Testis (tissue), 5 donors: ENCODE data around the gene SHQ1. TPM values are rescaled to one million over a fixed set of nuclear protein-coding genes. Genes with fewer than 3 reads are reported as not detected.

Source experiments
- DNase-seq: peaks from one replicate; pipeline ENCODE4 v3.0.0-alpha.2; 2019
- H3K27ac ChIP-seq, 2 donors: fragments of 200-600 bp; sonication (generic); one replicate each; pipeline ENCODE4 v1.5.1; 2019
- H3K27me3 ChIP-seq: fragments of 200-600 bp; sonication (generic); one replicate; pipeline ENCODE4 v1.5.1; 2019
- H3K36me3 ChIP-seq: fragments of 200-600 bp; sonication (generic); one replicate; pipeline ENCODE4 v1.5.1; 2017; ENCODE audit warnings: low read depth; ENCODE audit errors: missing control alignments
- H3K4me1 ChIP-seq: fragments of 200-600 bp; sonication (generic); one replicate; pipeline ENCODE4 v1.5.1; 2019
- H3K4me3 ChIP-seq, 2 donors: fragments of 200-600 bp; sonication (generic); one replicate each; pipeline ENCODE4 v1.5.1; 2017 to 2019
- H3K9me3 ChIP-seq: fragments of 200-600 bp; sonication (generic); one replicate; pipeline ENCODE4 v1.5.1; 2017
- POLR2A ChIP-seq: fragments of 450-650 bp; IDR thresholded peaks from one replicate; pipeline ENCODE4 v1.6.1; 2017; ENCODE audit warnings: antibody characterized with exemption, mild to moderate bottlenecking, moderate library complexity
- WGBS, 2 donors: methylation state at CpG; one replicate each; pipeline ENCODE4 v1.1.5; 2018; 5-methylcytosine and 5-hydroxymethylcytosine counted together
- intact Hi-C: fragments of 100-400 bp; cut with DNase I; formaldehyde crosslinking; loops from one replicate; pipeline ENCODE4 v1.15.1; 2023; ENCODE audit warnings: low total_unique reads
- long read RNA-seq, 2 donors: transcript quantifications; one replicate each; lab custom pipeline, GENCODE V29; 2026
- polyA plus RNA-seq: library from polyadenylated mRNA; stranded (reverse); fragments of 350-450 nt; fragmentation: Illumina TruSeq; extraction: RNeasy Lipid Tissue Mini Kit (QIAGEN cat#74804); gene quantifications from one replicate; pipeline ENCODE4 v1.2.3, GENCODE V29; 2014; ENCODE audit warnings: low read depth, low replicate concordance; ENCODE audit not compliant: insufficient read depth
- total RNA-seq, 2 donors: library from RNA; depleted of rRNA; stranded (reverse); fragments of >200 nt; gene quantifications; one replicate each; pipeline ENCODE4 v1.2.3, GENCODE V29; 2016
- TF ChIP-seq, protein P1 (sequence below), 3 experiments: fragments of 450-650 bp in 2 of 3; fragments of 200-600 bp in 1 of 3; sonication (generic) in 1 of 3; IDR thresholded peaks; one replicate each; pipeline ENCODE4 v1.5.1; 2016 to 2019; ENCODE audit warnings: antibody characterized with exemption in 3 of 3, mild to moderate bottlenecking in 2 of 3, moderate library complexity in 1 of 3

Gene SHQ1
- total RNA-seq (10 to 100 TPM; 21.2 to 26.9 TPM), polyA plus RNA-seq (20.1 TPM)
- long read RNA-seq, donor 1, transcript SHQ1-201 (11 exons, 2,879 nt) = major isoform, 6 of 112 reads
- long read RNA-seq, donor 1, partial matches to known transcripts = 46 of 112 reads
- long read RNA-seq, donor 1, other reads (novel, unspliced or antisense) = 60 of 112 reads
- long read RNA-seq, donor 2, transcript SHQ1-201 (11 exons, 2,879 nt) = major isoform, 6 of 6 reads
- long read RNA-seq, donor 2, partial matches to known transcripts = 0 of 6 reads
- long read RNA-seq, donor 2, other reads (novel, unspliced or antisense) = 0 of 6 reads

GRCh38 chr3:72847751-72848702 is at the start of gene SHQ1:
Gene SHQ1, minus strand, starts transcription at chr3:72848445. Its CDS starts 105 bp downstream, at chr3:72848340.
- H3K4me1 ChIP-seq = peaks cover 14% of the 10 kb centered on the region
- no peaks in the 10 kb centered on the region for H3K36me3 ChIP-seq
- no peaks in the 10 kb centered on the region for H3K9me3 ChIP-seq
- TF ChIP-seq, protein P1, sequence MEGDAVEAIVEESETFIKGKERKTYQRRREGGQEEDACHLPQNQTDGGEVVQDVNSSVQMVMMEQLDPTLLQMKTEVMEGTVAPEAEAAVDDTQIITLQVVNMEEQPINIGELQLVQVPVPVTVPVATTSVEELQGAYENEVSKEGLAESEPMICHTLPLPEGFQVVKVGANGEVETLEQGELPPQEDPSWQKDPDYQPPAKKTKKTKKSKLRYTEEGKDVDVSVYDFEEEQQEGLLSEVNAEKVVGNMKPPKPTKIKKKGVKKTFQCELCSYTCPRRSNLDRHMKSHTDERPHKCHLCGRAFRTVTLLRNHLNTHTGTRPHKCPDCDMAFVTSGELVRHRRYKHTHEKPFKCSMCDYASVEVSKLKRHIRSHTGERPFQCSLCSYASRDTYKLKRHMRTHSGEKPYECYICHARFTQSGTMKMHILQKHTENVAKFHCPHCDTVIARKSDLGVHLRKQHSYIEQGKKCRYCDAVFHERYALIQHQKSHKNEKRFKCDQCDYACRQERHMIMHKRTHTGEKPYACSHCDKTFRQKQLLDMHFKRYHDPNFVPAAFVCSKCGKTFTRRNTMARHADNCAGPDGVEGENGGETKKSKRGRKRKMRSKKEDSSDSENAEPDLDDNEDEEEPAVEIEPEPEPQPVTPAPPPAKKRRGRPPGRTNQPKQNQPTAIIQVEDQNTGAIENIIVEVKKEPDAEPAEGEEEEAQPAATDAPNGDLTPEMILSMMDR (IDR thresholded peaks at IDR 0.05) = peak in 1 of 3 experiments; percentile 2
- TF ChIP-seq POLR2A = no peak
- peak within 1 kb of the TSS; percentile 41 to 83 for H3K27ac ChIP-seq
- intact Hi-C loops = no loop called here
- 0% methylated on average over 35 to 86 of the region's 86 CpGs for WGBS, 2 donors
- peak; percentile 98 for DNase-seq
- H3K4me3 ChIP-seq = peak within 1 kb of the TSS; percentile 73 to 79
- H3K27me3 ChIP-seq = no peaks in the 10 kb centered on the region

DNA sequence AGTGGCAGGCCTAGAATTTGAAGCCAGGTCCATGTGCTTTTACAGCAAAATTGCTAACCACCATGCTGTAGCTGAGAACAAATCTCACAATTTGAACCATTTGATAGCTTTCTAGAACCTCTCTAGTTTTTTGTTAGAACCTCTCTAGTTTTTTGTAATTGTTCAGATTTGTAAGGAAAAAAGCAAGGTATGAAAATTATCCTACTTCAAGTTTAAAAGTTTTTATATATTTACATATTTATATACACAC is 49.4 kb upstream of the SHQ1 start:
- Histone ChIP-seq H3K4me3 (no peak overlapping the region), H3K9me3 (no peaks in the 10 kb centered on the region), H3K4me1 (no peaks in the 10 kb centered on the region), H3K27me3 (no peaks in the 10 kb centered on the region), H3K27ac (no peak overlapping the region), H3K36me3 (no peaks in the 10 kb centered on the region)
- intact Hi-C loops = no loop called here
- TF ChIP-seq, protein P1 (IDR thresholded peaks at IDR 0.05) = no peak
- TF ChIP-seq POLR2A = no peak
- no peak for DNase-seq

GRCh38 chr3:72896996-72897757 is 48.9 kb upstream of the SHQ1 start:
- H3K4me3 ChIP-seq = no peak overlapping the region
- H3K27me3 ChIP-seq = no peaks in the 10 kb centered on the region
- H3K36me3 ChIP-seq = no peaks in the 10 kb centered on the region
- H3K27ac ChIP-seq = no peak overlapping the region
- DNase-seq = no peak
- no peaks in the 10 kb centered on the region for H3K9me3 ChIP-seq
- WGBS, 2 donors = 74 to 80% methylated on average over 4 of the region's 4 CpGs
- H3K4me1 ChIP-seq = no peaks in the 10 kb centered on the region
- intact Hi-C loops = no loop called here
- TF ChIP-seq, protein P1 (IDR thresholded peaks at IDR 0.05) = no peak
- TF ChIP-seq POLR2A = no peak

- intact Hi-C loops = no loop called here
- H3K4me1 ChIP-seq = peaks cover 7% of the 10 kb centered on the region
- H3K27me3 ChIP-seq = no peaks in the 10 kb centered on the region
- WGBS, 2 donors = 92 to 94% methylated on average over 5 of the region's 5 CpGs
- H3K27ac ChIP-seq = no peak overlapping the region
- H3K9me3 ChIP-seq = no peaks in the 10 kb centered on the region
- no peaks in the 10 kb centered on the region for H3K36me3 ChIP-seq
- DNase-seq = no peak
- TF ChIP-seq, protein P1 (IDR thresholded peaks at IDR 0.05) = no peak
- no peak for TF ChIP-seq POLR2A
- no peak overlapping the region for H3K4me3 ChIP-seq
Observed at GRCh38 chr3:72894976-72895552, 46.8 kb upstream of the SHQ1 start.
